Esophagus squamous epithelium (tissue), 5 donors: ENCODE measurements around the gene SEMA5B. TPM values are rescaled to one million over a fixed set of nuclear protein-coding genes. Genes with fewer than 3 reads are reported as not detected.

Experiments
- DNase-seq: peaks from one replicate; lab custom pipeline; 2025; lab: John Stamatoyannopoulos, UW
- H3K27ac ChIP-seq, 4 donors: fragments of 200-600 bp; sonication (generic); one replicate each; pipeline ENCODE4 v1.5.1; 2016 to 2019; ENCODE audit warnings: mild to moderate bottlenecking in 1 of 4
- H3K27me3 ChIP-seq, 4 donors: fragments of 200-600 bp; sonication (generic); 1 replicate in 3 of 4; 2 replicates in 1 of 4; pipeline versions ENCODE4 v1.5.1 to v1.6.0; 2017 to 2021; ENCODE audit warnings: antibody characterized with exemption in 1 of 4
- H3K36me3 ChIP-seq, 3 donors: fragments of 200-600 bp; sonication (generic); one replicate each; pipeline ENCODE4 v1.5.1; 2016 to 2019
- H3K4me1 ChIP-seq, 3 donors: fragments of 200-600 bp; sonication (generic); one replicate each; pipeline ENCODE4 v1.5.1; 2017 to 2019
- H3K4me3 ChIP-seq, 4 donors: fragments of 200-600 bp; sonication (generic); 1 replicate in 3 of 4; 2 replicates in 1 of 4; pipeline ENCODE4 v1.5.1; 2016 to 2019; ENCODE audit warnings: mild to moderate bottlenecking in 2 of 4, moderate library complexity in 1 of 4
- H3K9me3 ChIP-seq, 3 donors: fragments of 200-600 bp; sonication (generic); one replicate each; pipeline ENCODE4 v1.5.1; 2016 to 2019
- POLR2A ChIP-seq, 4 donors: fragments of 450-650 bp; IDR thresholded peaks; one replicate each; pipeline ENCODE4 v1.6.1; 2017; ENCODE audit warnings: antibody characterized with exemption in 4 of 4, mild to moderate bottlenecking in 4 of 4, moderate library complexity in 3 of 4
- WGBS, 2 donors: methylation state at CpG; one replicate each; pipeline ENCODE4 v1.1.5; 2018; 5-methylcytosine and 5-hydroxymethylcytosine counted together
- intact Hi-C: fragments of 100-400 bp; cut with DNase I; formaldehyde crosslinking; loops from one replicate; pipeline ENCODE4 v1.15.0; 2022
- total RNA-seq, 4 donors: library from RNA; depleted of rRNA; stranded (reverse); fragments of >200 nt; gene quantifications; one replicate each; pipeline ENCODE4 v1.1.0, GENCODE V29; 2016
- TF ChIP-seq, protein P1 (sequence below), 6 experiments: fragments of 450-650 bp in 4 of 6; fragments of 200-600 bp in 2 of 6; sonication (generic) in 2 of 6; IDR thresholded peaks; one replicate each; pipeline ENCODE4 v1.5.1; 2016 to 2019; ENCODE audit warnings: antibody characterized with exemption in 6 of 6, mild to moderate bottlenecking in 4 of 6, moderate library complexity in 4 of 6
- donor health status: DM: yes; HTN: yes; CAD: no.

The SEMA5B gene
- total RNA-seq, 4 donors from 2014 or later, result 0.13 to 0.21 (median 0.19) TPM; not detected in 1

- Histone ChIP-seq H3K27me3 (peaks cover 0 to 76% (median 0%) of the 10 kb centered on the region in 4 donors), H3K36me3 (no peaks in the 10 kb centered on the region), H3K9me3 (no peaks in the 10 kb centered on the region), H3K4me3 (no peak overlapping the region), H3K27ac (no peak overlapping the region), H3K4me1 (peaks cover 0 to 29% (median 8%) of the 10 kb centered on the region in 3 donors)
- DNase-seq, result no peak
- intact Hi-C loops, result no loop called here
- no peak for TF ChIP-seq POLR2A (IDR thresholded peaks at IDR 0.05)
- 72 to 73% methylated on average over 7 of the region's 8 CpGs for WGBS, 2 donors
Measured at GRCh38 chr3:122991236-122991985, 36.2 kb downstream of the SEMA5B start.

DNA sequence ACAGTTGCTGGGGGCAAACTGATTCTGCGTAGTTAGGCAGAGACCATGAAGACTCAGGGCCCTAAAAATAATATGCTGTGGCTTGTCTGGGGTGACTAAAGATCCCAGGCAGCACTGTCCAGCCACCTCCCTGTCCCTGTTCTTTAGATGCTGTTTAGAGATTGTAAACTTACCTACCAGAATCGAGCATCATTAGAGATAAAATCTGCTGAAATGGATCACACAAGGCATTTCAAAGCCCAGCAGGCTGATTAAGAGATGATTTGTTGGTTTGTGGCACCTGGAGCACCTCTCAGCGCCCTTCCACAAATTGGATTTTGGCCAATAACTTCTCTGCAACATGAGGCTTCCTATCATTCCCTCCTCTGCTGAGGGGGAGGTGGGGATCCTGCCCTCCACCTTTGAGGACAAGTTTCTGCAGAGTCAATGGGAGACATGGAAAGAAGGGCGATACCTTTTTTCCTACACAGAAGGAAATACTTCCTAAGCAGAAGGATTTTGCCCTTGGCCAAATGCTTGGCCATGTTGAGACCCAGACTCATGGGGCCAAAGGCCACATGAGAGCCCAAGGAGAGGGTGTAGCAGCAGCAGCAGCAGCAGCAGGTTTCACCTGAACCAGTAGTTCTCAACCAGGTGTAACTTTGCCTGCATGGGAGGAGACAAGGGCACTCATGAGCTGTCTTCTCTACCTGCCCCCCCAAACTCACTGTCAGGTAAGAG lies 37.5 kb downstream of the SEMA5B start:
- peaks cover 0 to 24% (median 8%) of the 10 kb centered on the region in 3 donors for H3K4me1 ChIP-seq
- H3K27ac ChIP-seq, result no peak overlapping the region
- H3K36me3 ChIP-seq, result no peaks in the 10 kb centered on the region
- intact Hi-C loops, result no loop called here
- no peak overlapping the region for H3K4me3 ChIP-seq
- H3K27me3 ChIP-seq, result peaks cover 0 to 85% (median 0%) of the 10 kb centered on the region in 4 donors
- no peaks in the 10 kb centered on the region for H3K9me3 ChIP-seq
- TF ChIP-seq POLR2A (IDR thresholded peaks at IDR 0.05), result no peak
- TF ChIP-seq, protein P1, sequence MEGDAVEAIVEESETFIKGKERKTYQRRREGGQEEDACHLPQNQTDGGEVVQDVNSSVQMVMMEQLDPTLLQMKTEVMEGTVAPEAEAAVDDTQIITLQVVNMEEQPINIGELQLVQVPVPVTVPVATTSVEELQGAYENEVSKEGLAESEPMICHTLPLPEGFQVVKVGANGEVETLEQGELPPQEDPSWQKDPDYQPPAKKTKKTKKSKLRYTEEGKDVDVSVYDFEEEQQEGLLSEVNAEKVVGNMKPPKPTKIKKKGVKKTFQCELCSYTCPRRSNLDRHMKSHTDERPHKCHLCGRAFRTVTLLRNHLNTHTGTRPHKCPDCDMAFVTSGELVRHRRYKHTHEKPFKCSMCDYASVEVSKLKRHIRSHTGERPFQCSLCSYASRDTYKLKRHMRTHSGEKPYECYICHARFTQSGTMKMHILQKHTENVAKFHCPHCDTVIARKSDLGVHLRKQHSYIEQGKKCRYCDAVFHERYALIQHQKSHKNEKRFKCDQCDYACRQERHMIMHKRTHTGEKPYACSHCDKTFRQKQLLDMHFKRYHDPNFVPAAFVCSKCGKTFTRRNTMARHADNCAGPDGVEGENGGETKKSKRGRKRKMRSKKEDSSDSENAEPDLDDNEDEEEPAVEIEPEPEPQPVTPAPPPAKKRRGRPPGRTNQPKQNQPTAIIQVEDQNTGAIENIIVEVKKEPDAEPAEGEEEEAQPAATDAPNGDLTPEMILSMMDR (IDR thresholded peaks at IDR 0.05), result no peak
- no peak for DNase-seq
- 60 to 64% methylated on average over 4 of the region's 4 CpGs for WGBS, 2 donors

- 28 to 36% methylated on average over 5 of the region's 5 CpGs for WGBS, 2 donors
- peaks cover 0 to 77% (median 0%) of the 10 kb centered on the region in 4 donors for H3K27me3 ChIP-seq
Measured at GRCh38 chr3:122988508-122988907, 39.1 kb downstream of the SEMA5B start.

GRCh38 chr3:122987736-122988319 lies 39.7 kb downstream of the SEMA5B start:
- H3K36me3 ChIP-seq, result no peaks in the 10 kb centered on the region
- 46 to 66% methylated on average over 2 to 3 of the region's 3 CpGs for WGBS, 2 donors
- peaks cover 0 to 19% (median 7%) of the 10 kb centered on the region in 3 donors for H3K4me1 ChIP-seq
- no peak overlapping the region for H3K27ac ChIP-seq
- peaks cover 0 to 71% (median 0%) of the 10 kb centered on the region in 4 donors for H3K27me3 ChIP-seq
- no peak overlapping the region for H3K4me3 ChIP-seq
- intact Hi-C loops, result no loop called here
- no peak for DNase-seq
- no peak for TF ChIP-seq POLR2A (IDR thresholded peaks at IDR 0.05)
- TF ChIP-seq, protein P1 (IDR thresholded peaks at IDR 0.05), result no peak
- H3K9me3 ChIP-seq, result no peaks in the 10 kb centered on the region

More at GRCh38 chr3:122988508-122988907, 39.1 kb downstream of the SEMA5B start:
- intact Hi-C loops, result no loop called here
- Histone ChIP-seq H3K36me3 (no peaks in the 10 kb centered on the region), H3K4me3 (no peak overlapping the region), H3K27ac (no peak overlapping the region), H3K4me1 (peaks cover 0 to 19% (median 8%) of the 10 kb centered on the region in 3 donors), H3K9me3 (no peaks in the 10 kb centered on the region)
- TF ChIP-seq POLR2A (IDR thresholded peaks at IDR 0.05), result no peak
- TF ChIP-seq, protein P1 (IDR thresholded peaks at IDR 0.05), result no peak
- DNase-seq, result no peak

- Histone ChIP-seq H3K9me3 (no peaks in the 10 kb centered on the region), H3K4me3 (no peak overlapping the region), H3K36me3 (no peaks in the 10 kb centered on the region), H3K4me1 (peaks cover 0 to 21% (median 7%) of the 10 kb centered on the region in 3 donors), H3K27ac (no peak overlapping the region), H3K27me3 (peaks cover 0 to 65% (median 0%) of the 10 kb centered on the region in 4 donors)
- no peak for DNase-seq
- TF ChIP-seq POLR2A (IDR thresholded peaks at IDR 0.05), result no peak
- TF ChIP-seq, protein P1 (IDR thresholded peaks at IDR 0.05), result no peak
- intact Hi-C loops, result no loop called here
- 100% methylated on average over 2 of the region's 2 CpGs; no CpG with 5 or more reads in 1 of the 2 donors for WGBS, 2 donors
Measured at GRCh38 chr3:122987231-122987630, 40.3 kb downstream of the SEMA5B start.
